ENCODE measurements around the gene AKNA.

AKNA gene

DNA sequence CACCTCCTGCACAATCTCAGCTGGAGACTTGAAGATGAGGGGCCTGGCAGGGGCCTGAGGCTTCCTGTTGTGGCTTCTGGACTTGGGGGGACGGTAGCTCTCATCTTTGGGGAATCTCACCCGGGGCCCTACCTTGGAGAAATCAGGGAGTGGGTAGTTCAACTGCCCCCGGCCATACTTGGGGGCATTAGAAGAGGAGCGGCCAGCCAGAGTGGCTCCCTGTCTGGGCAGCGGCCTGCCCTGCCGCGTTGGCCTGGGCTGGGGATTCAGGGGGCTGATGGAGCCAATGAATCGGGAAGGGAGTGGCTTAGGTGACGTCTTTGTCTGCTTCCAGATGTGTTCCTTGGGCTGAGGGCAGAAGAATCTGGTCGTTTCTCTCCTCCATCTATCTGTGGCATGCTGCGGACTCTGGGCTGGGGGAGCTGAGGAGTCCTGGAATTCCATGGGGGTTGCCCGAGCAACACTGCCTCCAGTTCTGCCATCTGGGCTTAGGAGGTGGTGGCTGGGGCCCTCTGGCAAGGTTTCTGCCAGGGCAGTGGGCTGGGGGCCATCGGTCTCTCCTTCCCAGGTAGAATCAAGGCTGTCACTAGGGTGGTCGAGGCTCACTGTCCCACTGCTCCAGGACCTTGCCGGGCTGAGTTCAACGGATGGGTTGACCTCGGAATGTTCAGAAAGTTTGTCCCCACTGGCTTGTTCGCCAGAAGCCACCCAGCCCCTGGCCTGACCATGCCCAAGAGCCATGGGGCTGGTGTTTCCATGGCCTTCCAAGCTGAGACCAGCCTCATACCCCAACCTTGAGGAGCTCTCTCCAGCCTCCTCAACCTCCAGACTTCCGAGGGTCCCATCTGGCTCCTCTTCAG, 11.0 kb downstream of the AKNA start:
- TF ChIP-seq, protein P1, sequence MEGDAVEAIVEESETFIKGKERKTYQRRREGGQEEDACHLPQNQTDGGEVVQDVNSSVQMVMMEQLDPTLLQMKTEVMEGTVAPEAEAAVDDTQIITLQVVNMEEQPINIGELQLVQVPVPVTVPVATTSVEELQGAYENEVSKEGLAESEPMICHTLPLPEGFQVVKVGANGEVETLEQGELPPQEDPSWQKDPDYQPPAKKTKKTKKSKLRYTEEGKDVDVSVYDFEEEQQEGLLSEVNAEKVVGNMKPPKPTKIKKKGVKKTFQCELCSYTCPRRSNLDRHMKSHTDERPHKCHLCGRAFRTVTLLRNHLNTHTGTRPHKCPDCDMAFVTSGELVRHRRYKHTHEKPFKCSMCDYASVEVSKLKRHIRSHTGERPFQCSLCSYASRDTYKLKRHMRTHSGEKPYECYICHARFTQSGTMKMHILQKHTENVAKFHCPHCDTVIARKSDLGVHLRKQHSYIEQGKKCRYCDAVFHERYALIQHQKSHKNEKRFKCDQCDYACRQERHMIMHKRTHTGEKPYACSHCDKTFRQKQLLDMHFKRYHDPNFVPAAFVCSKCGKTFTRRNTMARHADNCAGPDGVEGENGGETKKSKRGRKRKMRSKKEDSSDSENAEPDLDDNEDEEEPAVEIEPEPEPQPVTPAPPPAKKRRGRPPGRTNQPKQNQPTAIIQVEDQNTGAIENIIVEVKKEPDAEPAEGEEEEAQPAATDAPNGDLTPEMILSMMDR (IDR thresholded peaks at IDR 0.05; ENCODE audit: low read depth, low read length): no peak
- H3K27ac ChIP-seq: no peak overlapping the region
- peaks cover 84% of the 10 kb centered on the region for H3K36me3 ChIP-seq
- no peak for DNase-seq
- H3K27me3 ChIP-seq (ENCODE audit: insufficient read depth, low read depth, severe bottlenecking): no peaks in the 10 kb centered on the region
- no peak overlapping the region for H3K4me3 ChIP-seq (ENCODE audit: low read depth, low read length)
- H3K9me3 ChIP-seq (ENCODE audit: severe bottlenecking): no peaks in the 10 kb centered on the region

DNA sequence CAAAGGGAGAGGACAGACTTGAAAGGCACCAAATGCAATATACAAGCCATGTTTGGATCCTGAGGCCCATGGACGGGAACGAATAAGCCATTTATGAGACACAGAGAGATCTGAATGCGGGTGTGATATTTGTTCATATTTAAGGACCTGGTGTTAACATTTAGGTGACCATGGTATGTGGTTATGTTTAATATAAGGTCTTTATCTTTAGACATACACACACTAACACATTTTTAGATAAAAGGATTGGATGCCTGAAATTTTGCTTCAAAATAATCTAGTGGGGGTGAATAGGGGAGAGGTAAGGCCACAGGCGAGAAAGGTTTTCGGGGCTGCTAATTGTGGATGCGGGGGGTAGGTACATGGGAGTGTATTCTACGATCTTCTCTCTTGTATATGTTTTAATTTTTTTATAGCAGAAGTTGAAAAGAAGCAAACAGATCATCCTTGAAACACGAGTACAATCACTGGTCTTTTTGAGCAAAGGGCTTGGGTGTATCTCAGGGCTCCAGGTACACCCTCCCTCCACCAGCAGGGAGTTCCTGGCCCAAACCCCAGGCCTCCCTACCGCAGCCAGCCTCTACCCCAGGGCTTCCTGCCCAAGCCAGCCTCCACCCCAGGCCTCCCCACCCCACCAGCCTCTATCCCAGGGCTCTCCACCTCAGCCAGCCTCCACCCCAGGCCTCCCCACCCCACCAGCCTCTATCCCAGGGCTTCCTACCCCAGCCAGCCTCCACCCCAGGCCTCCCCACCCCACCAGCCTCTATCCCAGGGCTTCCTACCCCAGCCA, 12.2 kb downstream of the AKNA start:
- DNase-seq: no peak

DNA sequence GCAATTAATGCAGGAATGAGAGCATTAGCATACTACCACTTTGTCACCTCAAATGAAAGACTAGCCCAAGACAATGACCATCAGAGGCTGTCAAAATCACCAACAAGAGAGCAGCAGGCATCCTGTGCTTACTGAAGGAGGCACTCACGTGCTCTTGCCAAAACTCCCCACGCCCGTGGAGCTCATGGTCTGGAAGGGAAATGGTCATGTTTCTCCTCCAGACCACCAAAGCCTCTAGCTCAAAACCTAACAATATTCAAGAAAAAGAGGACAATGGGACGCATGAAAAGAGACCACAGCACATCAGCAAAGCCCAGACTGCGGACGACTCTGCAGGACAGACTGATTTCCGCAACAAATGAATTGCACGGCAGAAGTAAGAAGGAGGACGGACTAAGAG, 12.8 kb downstream of the AKNA start:
- DNase-seq: no peak
- no peaks in the 10 kb centered on the region for H3K9me3 ChIP-seq (ENCODE audit: severe bottlenecking)
- TF ChIP-seq, protein P1 (IDR thresholded peaks at IDR 0.05; ENCODE audit: low read depth, low read length): peak; percentile 18; the same call in 1 of the 2 replicates
- H3K27ac ChIP-seq: peak overlapping the region; percentile 3; the same call in 1 of the 2 replicates
- no peak overlapping the region for H3K4me3 ChIP-seq (ENCODE audit: low read depth, low read length)
- H3K27me3 ChIP-seq (ENCODE audit: insufficient read depth, low read depth, severe bottlenecking): no peaks in the 10 kb centered on the region
- H3K36me3 ChIP-seq: peaks cover 80% of the 10 kb centered on the region

More for the DNA sequence above, 12.2 kb downstream of the AKNA start:
- no peaks in the 10 kb centered on the region for H3K9me3 ChIP-seq (ENCODE audit: severe bottlenecking)
- H3K4me3 ChIP-seq (ENCODE audit: low read depth, low read length): no peak overlapping the region
- no peaks in the 10 kb centered on the region for H3K27me3 ChIP-seq (ENCODE audit: insufficient read depth, low read depth, severe bottlenecking)
- H3K36me3 ChIP-seq: peaks cover 86% of the 10 kb centered on the region
- TF ChIP-seq, protein P1 (IDR thresholded peaks at IDR 0.05; ENCODE audit: low read depth, low read length): no peak
- peak overlapping the region; percentile 3; the same call in 1 of the 2 replicates for H3K27ac ChIP-seq

DNA sequence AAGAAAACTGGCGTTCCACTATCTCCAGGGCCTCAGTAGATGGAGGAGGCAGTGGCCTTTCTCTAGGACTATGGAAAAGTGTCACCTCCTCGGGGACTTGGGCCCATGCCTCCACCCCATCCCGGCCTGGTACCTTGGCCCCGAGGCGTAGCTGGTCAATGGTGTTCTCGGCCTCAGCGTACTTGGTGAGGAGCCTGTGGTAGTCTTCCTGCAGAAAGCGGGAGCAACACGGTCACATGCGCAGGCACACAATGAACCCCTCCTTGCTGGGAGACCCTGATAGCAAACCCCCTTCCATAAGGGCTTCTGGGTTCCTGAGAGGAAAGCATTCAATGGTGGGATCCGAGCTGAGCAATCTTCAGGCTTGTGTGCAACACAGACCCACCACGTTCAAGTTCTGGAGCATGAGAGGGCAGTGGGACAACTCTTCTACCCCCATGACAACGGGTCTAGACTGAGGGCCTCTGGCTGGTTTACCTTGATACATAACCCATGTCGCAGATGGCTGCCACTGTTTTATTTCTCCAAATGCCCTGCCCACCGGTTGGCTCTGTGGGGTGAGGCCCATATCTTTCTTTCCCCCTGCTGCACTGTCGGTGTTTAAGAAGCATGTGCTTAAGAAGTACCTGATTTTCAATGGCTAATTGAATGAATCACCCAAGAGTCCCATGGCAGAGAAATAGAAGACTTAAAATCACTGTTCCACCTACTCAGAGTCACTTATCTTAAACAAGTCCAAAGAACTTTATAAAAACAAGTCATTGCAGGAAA, 13.6 kb downstream of the AKNA start:
- H3K27ac ChIP-seq: no peak overlapping the region
- no peaks in the 10 kb centered on the region for H3K9me3 ChIP-seq (ENCODE audit: severe bottlenecking)
- peaks cover 72% of the 10 kb centered on the region for H3K36me3 ChIP-seq
- TF ChIP-seq, protein P1 (IDR thresholded peaks at IDR 0.05; ENCODE audit: low read depth, low read length): no peak
- no peak overlapping the region for H3K4me3 ChIP-seq (ENCODE audit: low read depth, low read length)
- DNase-seq: no peak
- no peaks in the 10 kb centered on the region for H3K27me3 ChIP-seq (ENCODE audit: insufficient read depth, low read depth, severe bottlenecking)

DNA sequence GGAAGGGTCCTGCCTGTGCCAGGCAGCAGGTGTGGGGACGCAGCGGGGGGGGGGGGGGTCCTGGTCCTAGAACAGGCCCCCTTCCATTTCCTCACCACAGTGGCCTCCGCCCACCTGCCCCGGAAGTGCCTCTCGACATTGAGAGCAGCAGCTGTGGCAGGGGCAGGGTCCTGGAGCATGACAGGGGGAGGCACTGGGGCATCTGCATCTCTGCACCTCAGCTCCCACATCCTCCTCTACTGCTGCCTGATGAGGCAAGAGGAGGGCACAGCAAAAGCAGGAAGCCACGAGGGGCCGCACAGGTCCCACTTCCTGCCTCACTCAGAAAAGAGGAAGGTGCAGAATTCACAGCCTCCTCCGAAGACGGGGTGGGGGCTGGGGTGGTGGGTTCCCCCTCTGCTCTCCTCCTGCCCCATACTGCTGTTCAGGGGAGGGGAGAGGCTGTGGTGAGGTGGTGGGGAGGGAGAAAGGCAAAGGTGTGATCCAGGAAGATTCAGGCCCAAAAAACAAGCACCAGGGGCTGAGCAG, 14.8 kb downstream of the AKNA start:
- TF ChIP-seq, protein P1 (IDR thresholded peaks at IDR 0.05; ENCODE audit: low read depth, low read length): no peak
- Histone ChIP-seq H3K9me3 (ENCODE audit: severe bottlenecking) (no peaks in the 10 kb centered on the region), H3K27me3 (ENCODE audit: insufficient read depth, low read depth, severe bottlenecking) (no peaks in the 10 kb centered on the region), H3K4me3 (ENCODE audit: low read depth, low read length) (no peak overlapping the region), H3K36me3 (peaks cover 67% of the 10 kb centered on the region), H3K27ac (peak overlapping the region; percentile 12; the same call in 1 of the 2 replicates)
- no peak for DNase-seq

Measured in WERI-Rb-1 (cell line).